ENCODE data around the gene AP4B1.

The AP4B1 gene

GRCh38 chr1:113917400-113918082 is 12.9 kb upstream of the AP4B1 start:
- Mint-ChIP-seq H3K4me3 (no peak overlapping the region), H3K36me3 (ENCODE audit: low read depth) (peaks cover 10% of the 10 kb centered on the region), H3K4me1 (ENCODE audit: low read depth) (no peaks in the 10 kb centered on the region), H3K27me3 (no peaks in the 10 kb centered on the region), H3K27ac (no peak overlapping the region), H3K9me3 (no peaks in the 10 kb centered on the region)

GRCh38 chr1:113916974-113917373 is 12.4 kb upstream of the AP4B1 start:
- H3K27ac Mint-ChIP-seq, result no peak overlapping the region
- peaks cover 10% of the 10 kb centered on the region for H3K36me3 Mint-ChIP-seq (ENCODE audit: low read depth)
- no peaks in the 10 kb centered on the region for H3K4me1 Mint-ChIP-seq (ENCODE audit: low read depth)
- H3K9me3 Mint-ChIP-seq, result no peaks in the 10 kb centered on the region
- H3K27me3 Mint-ChIP-seq, result no peaks in the 10 kb centered on the region
- H3K4me3 Mint-ChIP-seq, result no peak overlapping the region

GRCh38 chr1:113913887-113914664 is 9.5 kb upstream of the AP4B1 start:
- Mint-ChIP-seq H3K9me3 (no peaks in the 10 kb centered on the region), H3K36me3 (ENCODE audit: low read depth) (peaks cover 35% of the 10 kb centered on the region), H3K27me3 (no peaks in the 10 kb centered on the region), H3K4me3 (no peak overlapping the region), H3K27ac (no peak overlapping the region), H3K4me1 (ENCODE audit: low read depth) (no peaks in the 10 kb centered on the region)

GRCh38 chr1:113913312-113913668 is 8.7 kb upstream of the AP4B1 start:
- no peaks in the 10 kb centered on the region for H3K9me3 Mint-ChIP-seq
- H3K4me3 Mint-ChIP-seq, result no peak overlapping the region
- H3K4me1 Mint-ChIP-seq (ENCODE audit: low read depth), result no peaks in the 10 kb centered on the region
- H3K27me3 Mint-ChIP-seq, result no peaks in the 10 kb centered on the region
- H3K27ac Mint-ChIP-seq, result no peak overlapping the region
- H3K36me3 Mint-ChIP-seq (ENCODE audit: low read depth), result peaks cover 43% of the 10 kb centered on the region

GRCh38 chr1:113912594-113913311 is 8.2 kb upstream of the AP4B1 start:
- peaks cover 48% of the 10 kb centered on the region for H3K36me3 Mint-ChIP-seq (ENCODE audit: low read depth)
- H3K27me3 Mint-ChIP-seq, result no peaks in the 10 kb centered on the region

GRCh38 chr1:113905435-113905861 is 849 bp upstream of the AP4B1 start:
- peak overlapping the region; percentile 96 for H3K27ac Mint-ChIP-seq
- H3K27me3 Mint-ChIP-seq, result no peaks in the 10 kb centered on the region
- peaks cover 54% of the 10 kb centered on the region for H3K36me3 Mint-ChIP-seq (ENCODE audit: low read depth)
- no peaks in the 10 kb centered on the region for H3K9me3 Mint-ChIP-seq
- H3K4me1 Mint-ChIP-seq (ENCODE audit: low read depth), result peaks cover 53% of the 10 kb centered on the region
- peak overlapping the region; percentile 99 for H3K4me3 Mint-ChIP-seq

More at GRCh38 chr1:113912594-113913311, 8.2 kb upstream of the AP4B1 start:
- Mint-ChIP-seq H3K4me1 (ENCODE audit: low read depth) (peaks cover 4% of the 10 kb centered on the region), H3K9me3 (no peaks in the 10 kb centered on the region), H3K27ac (no peak overlapping the region), H3K4me3 (no peak overlapping the region)

- H3K9me3 Mint-ChIP-seq, result no peaks in the 10 kb centered on the region
- H3K27me3 Mint-ChIP-seq, result no peaks in the 10 kb centered on the region
- peak overlapping the region; percentile 96 for H3K27ac Mint-ChIP-seq
- H3K4me1 Mint-ChIP-seq (ENCODE audit: low read depth), result peaks cover 61% of the 10 kb centered on the region
- peaks cover 54% of the 10 kb centered on the region for H3K36me3 Mint-ChIP-seq (ENCODE audit: low read depth)
- peak overlapping the region; percentile 99 for H3K4me3 Mint-ChIP-seq
These were observed 316 bp downstream of the AP4B1 start for GRCh38 chr1:113904293-113904673.

GRCh38 chr1:113903501-113904292 is 902 bp downstream of the AP4B1 start:
- no peaks in the 10 kb centered on the region for H3K9me3 Mint-ChIP-seq
- peaks cover 61% of the 10 kb centered on the region for H3K4me1 Mint-ChIP-seq (ENCODE audit: low read depth)
- H3K27me3 Mint-ChIP-seq, result no peaks in the 10 kb centered on the region
- peak overlapping the region; percentile 96 for H3K27ac Mint-ChIP-seq
- peak overlapping the region; percentile 99 for H3K4me3 Mint-ChIP-seq
- H3K36me3 Mint-ChIP-seq (ENCODE audit: low read depth), result peaks cover 54% of the 10 kb centered on the region

GRCh38 chr1:113901191-113901590 is 3.4 kb downstream of the AP4B1 start:
- Mint-ChIP-seq H3K27me3 (no peaks in the 10 kb centered on the region), H3K4me1 (ENCODE audit: low read depth) (peaks cover 58% of the 10 kb centered on the region), H3K36me3 (ENCODE audit: low read depth) (peaks cover 57% of the 10 kb centered on the region), H3K27ac (no peak overlapping the region), H3K4me3 (no peak overlapping the region), H3K9me3 (no peaks in the 10 kb centered on the region)

GRCh38 chr1:113899111-113899510 is 5.5 kb downstream of the AP4B1 start:
- no peak overlapping the region for H3K4me3 Mint-ChIP-seq
- no peaks in the 10 kb centered on the region for H3K27me3 Mint-ChIP-seq
- H3K4me1 Mint-ChIP-seq (ENCODE audit: low read depth), result peaks cover 48% of the 10 kb centered on the region
- no peak overlapping the region for H3K27ac Mint-ChIP-seq
- H3K36me3 Mint-ChIP-seq (ENCODE audit: low read depth), result peaks cover 72% of the 10 kb centered on the region
- no peaks in the 10 kb centered on the region for H3K9me3 Mint-ChIP-seq

GRCh38 chr1:113898241-113898814 is 6.3 kb downstream of the AP4B1 start:
- H3K27ac Mint-ChIP-seq, result peak overlapping the region; percentile 28
- H3K27me3 Mint-ChIP-seq, result no peaks in the 10 kb centered on the region
- H3K9me3 Mint-ChIP-seq, result no peaks in the 10 kb centered on the region
- H3K4me3 Mint-ChIP-seq, result no peak overlapping the region
- peaks cover 40% of the 10 kb centered on the region for H3K4me1 Mint-ChIP-seq (ENCODE audit: low read depth)
- H3K36me3 Mint-ChIP-seq (ENCODE audit: low read depth), result peaks cover 78% of the 10 kb centered on the region

GRCh38 chr1:113895961-113896360 is 8.6 kb downstream of the AP4B1 start:
- Mint-ChIP-seq H3K27me3 (no peaks in the 10 kb centered on the region), H3K27ac (no peak overlapping the region), H3K4me3 (no peak overlapping the region), H3K4me1 (ENCODE audit: low read depth) (peaks cover 16% of the 10 kb centered on the region), H3K36me3 (ENCODE audit: low read depth) (peaks cover 68% of the 10 kb centered on the region), H3K9me3 (no peaks in the 10 kb centered on the region)

- H3K9me3 Mint-ChIP-seq, result no peaks in the 10 kb centered on the region
- H3K4me1 Mint-ChIP-seq (ENCODE audit: low read depth), result peaks cover 21% of the 10 kb centered on the region
- H3K4me3 Mint-ChIP-seq, result no peak overlapping the region
- no peaks in the 10 kb centered on the region for H3K27me3 Mint-ChIP-seq
- no peak overlapping the region for H3K27ac Mint-ChIP-seq
- peaks cover 66% of the 10 kb centered on the region for H3K36me3 Mint-ChIP-seq (ENCODE audit: low read depth)
These were observed 9.5 kb downstream of the AP4B1 start for GRCh38 chr1:113895098-113895497.

- Mint-ChIP-seq H3K27me3 (no peaks in the 10 kb centered on the region), H3K27ac (no peak overlapping the region), H3K4me3 (no peak overlapping the region), H3K9me3 (no peaks in the 10 kb centered on the region), H3K36me3 (ENCODE audit: low read depth) (peaks cover 47% of the 10 kb centered on the region), H3K4me1 (ENCODE audit: low read depth) (peaks cover 9% of the 10 kb centered on the region)
These were observed 11.3 kb downstream of the AP4B1 start for GRCh38 chr1:113893267-113893666.
